Measurements from ENCODE around the gene COPS6.
A peak's percentile ranks its signal among the peaks of the same experiment; 100 is the strongest.

The COPS6 gene

GRCh38 chr7:100093925-100094486 is 5.2 kb downstream of the COPS6 start:
- TF ChIP-seq CTCF (IDR thresholded peaks at IDR 0.05; ENCODE audit: low read depth, low read length), result no peak
- Histone ChIP-seq H3K4me1 (no peaks in the 10 kb centered on the region), H3K4me3 (ENCODE audit: low read depth, low read length) (no peak overlapping the region), H3K36me3 (peaks cover 86% of the 10 kb centered on the region), H3K9me3 (no peaks in the 10 kb centered on the region), H3K27me3 (no peaks in the 10 kb centered on the region)
- DNase-seq, result peak; percentile 29

GRCh38 chr7:100095289-100095688 is 6.5 kb downstream of the COPS6 start:
- Histone ChIP-seq H3K4me1 (no peaks in the 10 kb centered on the region), H3K4me3 (ENCODE audit: low read depth, low read length) (no peak overlapping the region), H3K27me3 (no peaks in the 10 kb centered on the region), H3K36me3 (peaks cover 97% of the 10 kb centered on the region), H3K9me3 (no peaks in the 10 kb centered on the region)
- no peak for TF ChIP-seq CTCF (IDR thresholded peaks at IDR 0.05; ENCODE audit: low read depth, low read length)
- no peak for DNase-seq

- no peak for TF ChIP-seq CTCF (IDR thresholded peaks at IDR 0.05; ENCODE audit: low read depth, low read length)
- H3K36me3 ChIP-seq, result peaks cover 94% of the 10 kb centered on the region
- no peaks in the 10 kb centered on the region for H3K4me1 ChIP-seq
- no peaks in the 10 kb centered on the region for H3K9me3 ChIP-seq
- no peak for DNase-seq
- H3K4me3 ChIP-seq (ENCODE audit: low read depth, low read length), result no peak overlapping the region
- H3K27me3 ChIP-seq, result no peaks in the 10 kb centered on the region
Measured at GRCh38 chr7:100095704-100096103, 6.9 kb downstream of the COPS6 start.

GRCh38 chr7:100098913-100099312 is 10.1 kb downstream of the COPS6 start:
- H3K4me1 ChIP-seq, result no peaks in the 10 kb centered on the region
- peaks cover 63% of the 10 kb centered on the region for H3K36me3 ChIP-seq
- no peak for DNase-seq
- peak overlapping the region; percentile 83; the same call in 1 of the 2 replicates for H3K4me3 ChIP-seq (ENCODE audit: low read depth, low read length)
- no peaks in the 10 kb centered on the region for H3K9me3 ChIP-seq
- no peak for TF ChIP-seq CTCF (IDR thresholded peaks at IDR 0.05; ENCODE audit: low read depth, low read length)
- no peaks in the 10 kb centered on the region for H3K27me3 ChIP-seq

GRCh38 chr7:100099452-100099851 is 10.7 kb downstream of the COPS6 start:
- TF ChIP-seq CTCF (IDR thresholded peaks at IDR 0.05; ENCODE audit: low read depth, low read length), result no peak
- peak overlapping the region; percentile 83 for H3K4me3 ChIP-seq (ENCODE audit: low read depth, low read length)
- no peaks in the 10 kb centered on the region for H3K9me3 ChIP-seq
- no peaks in the 10 kb centered on the region for H3K4me1 ChIP-seq
- DNase-seq, result no peak
- peaks cover 57% of the 10 kb centered on the region for H3K36me3 ChIP-seq
- no peaks in the 10 kb centered on the region for H3K27me3 ChIP-seq

GRCh38 chr7:100100420-100101015 is 11.7 kb downstream of the COPS6 start:
- peak overlapping the region; percentile 83 for H3K4me3 ChIP-seq (ENCODE audit: low read depth, low read length)
- H3K27me3 ChIP-seq, result no peaks in the 10 kb centered on the region
- peak; percentile 92 for DNase-seq
- no peaks in the 10 kb centered on the region for H3K9me3 ChIP-seq
- H3K4me1 ChIP-seq, result no peaks in the 10 kb centered on the region
- no peak for TF ChIP-seq CTCF (IDR thresholded peaks at IDR 0.05; ENCODE audit: low read depth, low read length)
- peaks cover 47% of the 10 kb centered on the region for H3K36me3 ChIP-seq
